Vagina (tissue), 2 donors: ENCODE data around the gene INSL6. TPM values are rescaled to one million over a fixed set of nuclear protein-coding genes. Genes with fewer than 3 reads are reported as not detected.

ENCODE experiments used
- DNase-seq, 2 donors: peaks; one replicate each; pipeline ENCODE4 v3.0.0-alpha.2; 2017; ENCODE audit errors: extremely low spot score in 2 of 2
- H3K27ac ChIP-seq: fragments of 200-600 bp; sonication (generic); one replicate; pipeline ENCODE4 v1.5.1; 2019
- H3K27me3 ChIP-seq: fragments of 200-600 bp; sonication (generic); one replicate; pipeline ENCODE4 v1.5.1; 2019
- H3K36me3 ChIP-seq, 2 donors: fragments of 200-600 bp; sonication (generic); one replicate each; pipeline ENCODE4 v1.5.1; 2017 to 2019
- H3K4me1 ChIP-seq: fragments of 200-600 bp; sonication (generic); one replicate; pipeline ENCODE4 v1.5.1; 2019
- H3K4me3 ChIP-seq, 2 donors: fragments of 200-600 bp; sonication (generic); 1 replicate in 1 of 2; 2 replicates in 1 of 2; pipeline ENCODE4 v1.5.1; 2016 to 2019
- H3K9me3 ChIP-seq: fragments of 200-600 bp; sonication (generic); one replicate; pipeline ENCODE4 v1.5.1; 2019
- POLR2A ChIP-seq, 2 donors: fragments of 450-650 bp; IDR thresholded peaks; one replicate each; pipeline ENCODE4 v1.6.1; 2017; ENCODE audit warnings: antibody characterized with exemption in 2 of 2, mild to moderate bottlenecking in 2 of 2, moderate library complexity in 2 of 2
- POLR2AphosphoS5 ChIP-seq, 2 donors: sonication (generic); formaldehyde crosslinking; IDR thresholded peaks; one replicate each; pipeline ENCODE4 v1.9.0; 2017; ENCODE audit warnings: antibody characterized with exemption in 2 of 2, mild to moderate bottlenecking in 2 of 2, low read depth in 1 of 2; ENCODE audit not compliant: insufficient read depth in 1 of 2
- intact Hi-C: fragments of 100-400 bp; cut with DNase I; formaldehyde crosslinking; loops from one replicate; pipeline ENCODE4 v1.15.1; 2023
- total RNA-seq: library from RNA; depleted of rRNA; stranded (reverse); fragments of >200 nt; gene quantifications from one replicate; pipeline ENCODE4 v1.2.3, GENCODE V29; 2016
- TF ChIP-seq, protein P1 (sequence below), 3 experiments: fragments of 450-650 bp in 2 of 3; fragments of 200-600 bp in 1 of 3; sonication (generic) in 1 of 3; IDR thresholded peaks; one replicate each; pipeline ENCODE4 v1.5.1; 2017 to 2019; ENCODE audit warnings: antibody characterized with exemption in 3 of 3, mild to moderate bottlenecking in 2 of 3, moderate library complexity in 2 of 3

Gene INSL6
- total RNA-seq, 1 donor from 2014 or later, result not detected

- intact Hi-C loops, result no loop called here
- H3K9me3 ChIP-seq, result no peaks in the 10 kb centered on the region
- no peak overlapping the region for H3K27ac ChIP-seq
- DNase-seq, result no peak
- TF ChIP-seq POLR2AphosphoS5 (IDR thresholded peaks at IDR 0.05; ENCODE audit: insufficient read depth in 1 of 2, low read depth in 1 of 2) (no peak), POLR2A (IDR thresholded peaks at IDR 0.05) (no peak)
- TF ChIP-seq, protein P1, sequence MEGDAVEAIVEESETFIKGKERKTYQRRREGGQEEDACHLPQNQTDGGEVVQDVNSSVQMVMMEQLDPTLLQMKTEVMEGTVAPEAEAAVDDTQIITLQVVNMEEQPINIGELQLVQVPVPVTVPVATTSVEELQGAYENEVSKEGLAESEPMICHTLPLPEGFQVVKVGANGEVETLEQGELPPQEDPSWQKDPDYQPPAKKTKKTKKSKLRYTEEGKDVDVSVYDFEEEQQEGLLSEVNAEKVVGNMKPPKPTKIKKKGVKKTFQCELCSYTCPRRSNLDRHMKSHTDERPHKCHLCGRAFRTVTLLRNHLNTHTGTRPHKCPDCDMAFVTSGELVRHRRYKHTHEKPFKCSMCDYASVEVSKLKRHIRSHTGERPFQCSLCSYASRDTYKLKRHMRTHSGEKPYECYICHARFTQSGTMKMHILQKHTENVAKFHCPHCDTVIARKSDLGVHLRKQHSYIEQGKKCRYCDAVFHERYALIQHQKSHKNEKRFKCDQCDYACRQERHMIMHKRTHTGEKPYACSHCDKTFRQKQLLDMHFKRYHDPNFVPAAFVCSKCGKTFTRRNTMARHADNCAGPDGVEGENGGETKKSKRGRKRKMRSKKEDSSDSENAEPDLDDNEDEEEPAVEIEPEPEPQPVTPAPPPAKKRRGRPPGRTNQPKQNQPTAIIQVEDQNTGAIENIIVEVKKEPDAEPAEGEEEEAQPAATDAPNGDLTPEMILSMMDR (IDR thresholded peaks at IDR 0.05), result no peak
- no peak overlapping the region for H3K4me3 ChIP-seq
- H3K4me1 ChIP-seq, result no peaks in the 10 kb centered on the region
- no peaks in the 10 kb centered on the region for H3K36me3 ChIP-seq
- H3K27me3 ChIP-seq, result no peaks in the 10 kb centered on the region
These were observed 7.9 kb upstream of the INSL6 start for GRCh38 chr9:5193345-5193744.

- Histone ChIP-seq H3K36me3 (no peaks in the 10 kb centered on the region), H3K27ac (no peak overlapping the region), H3K4me3 (no peak overlapping the region), H3K4me1 (no peaks in the 10 kb centered on the region), H3K27me3 (no peaks in the 10 kb centered on the region), H3K9me3 (no peaks in the 10 kb centered on the region)
- DNase-seq, result no peak
- TF ChIP-seq POLR2AphosphoS5 (IDR thresholded peaks at IDR 0.05; ENCODE audit: insufficient read depth in 1 of 2, low read depth in 1 of 2) (no peak), POLR2A (IDR thresholded peaks at IDR 0.05) (no peak)
- TF ChIP-seq, protein P1 (IDR thresholded peaks at IDR 0.05), result no peak
- intact Hi-C loops, result no loop called here
These were observed 6.5 kb upstream of the INSL6 start for GRCh38 chr9:5191985-5192384.

DNA sequence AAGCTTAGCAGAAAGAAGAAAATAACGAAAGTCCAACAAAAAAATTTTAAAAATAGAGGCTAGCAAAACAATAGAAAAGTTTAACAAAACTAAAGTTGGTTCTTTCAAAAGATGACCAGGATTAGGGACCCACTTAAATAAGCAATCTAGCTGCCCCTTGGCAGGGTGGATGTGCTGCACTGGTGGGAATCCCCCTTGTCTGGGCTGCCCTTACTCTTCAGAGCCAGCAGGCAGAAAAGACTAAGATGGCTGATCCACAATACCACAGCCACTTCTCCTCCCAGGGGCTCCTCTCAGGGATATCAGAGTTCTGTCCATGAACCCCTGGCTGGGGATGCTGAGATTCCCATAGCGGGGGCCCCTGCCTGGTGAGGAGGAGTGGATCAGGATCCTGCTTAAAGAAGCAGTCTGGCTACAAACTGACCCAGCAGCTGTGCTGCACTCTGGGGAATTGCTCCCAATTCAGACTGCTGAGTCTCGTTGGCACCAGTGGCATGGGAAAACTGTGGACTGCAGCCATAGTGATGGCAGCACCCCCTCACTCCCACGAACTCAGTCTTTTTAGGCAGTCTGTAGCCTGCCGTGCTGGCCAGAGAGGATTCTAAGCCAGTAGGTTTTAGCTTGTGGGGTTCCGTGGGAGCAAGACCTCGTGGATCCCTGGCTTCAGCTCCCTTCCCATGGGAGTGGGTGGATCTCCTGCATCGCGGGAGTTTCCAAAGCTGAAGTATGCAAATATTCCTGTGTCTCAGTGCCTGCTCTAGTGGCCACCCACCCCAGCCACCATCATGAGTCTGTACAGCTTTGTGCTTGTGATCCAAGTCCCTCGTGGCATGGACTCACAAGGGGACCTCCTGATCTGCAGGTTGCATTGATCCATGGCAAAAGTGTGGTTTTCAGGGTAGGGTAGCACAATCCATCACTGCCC lies 2.9 kb upstream of the INSL6 start:
- no peak overlapping the region for H3K4me3 ChIP-seq
- H3K27me3 ChIP-seq, result no peaks in the 10 kb centered on the region
- H3K27ac ChIP-seq, result no peak overlapping the region
- TF ChIP-seq, protein P1 (IDR thresholded peaks at IDR 0.05), result no peak
- no peak for TF ChIP-seq POLR2A (IDR thresholded peaks at IDR 0.05)
- no peak for TF ChIP-seq POLR2AphosphoS5 (IDR thresholded peaks at IDR 0.05; ENCODE audit: insufficient read depth in 1 of 2, low read depth in 1 of 2)
- intact Hi-C loops, result no loop called here
- no peak for DNase-seq
- H3K9me3 ChIP-seq, result no peaks in the 10 kb centered on the region
- H3K36me3 ChIP-seq, result no peaks in the 10 kb centered on the region
- H3K4me1 ChIP-seq, result no peaks in the 10 kb centered on the region

GRCh38 chr9:5186416-5187169 lies 1.2 kb upstream of the INSL6 start:
- DNase-seq, result no peak
- TF ChIP-seq, protein P1 (IDR thresholded peaks at IDR 0.05), result peak; percentile 29 to 55 (median 44)
- TF ChIP-seq POLR2AphosphoS5 (IDR thresholded peaks at IDR 0.05; ENCODE audit: insufficient read depth in 1 of 2, low read depth in 1 of 2), result no peak
- intact Hi-C loops, result no loop called here

More at GRCh38 chr9:5186416-5187169, 1.2 kb upstream of the INSL6 start:
- Histone ChIP-seq H3K27me3 (no peaks in the 10 kb centered on the region), H3K27ac (no peak overlapping the region), H3K9me3 (no peaks in the 10 kb centered on the region), H3K36me3 (no peaks in the 10 kb centered on the region), H3K4me3 (no peak overlapping the region), H3K4me1 (no peaks in the 10 kb centered on the region)
